ENCODE measurements around the gene BRD4.

The BRD4 gene

DNA sequence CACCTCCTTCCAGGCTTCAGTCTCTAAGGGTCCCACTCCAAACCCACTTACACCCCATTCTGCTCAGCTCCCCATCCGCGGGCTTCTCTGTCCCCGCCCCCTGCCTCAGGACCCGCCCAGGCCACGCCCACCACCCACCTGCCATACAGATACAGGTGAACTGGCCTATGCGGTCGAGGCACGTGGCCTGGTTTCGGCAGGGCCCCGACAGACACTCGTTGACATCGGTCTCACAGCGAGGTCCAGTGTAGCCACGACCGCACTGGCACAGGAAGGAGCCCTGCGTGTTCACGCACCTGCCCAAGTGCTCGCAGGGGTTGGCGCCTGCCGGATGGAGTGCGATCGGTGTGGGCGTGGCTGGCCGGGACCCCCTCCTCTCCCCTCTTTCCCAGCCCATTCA lies 143.5 kb downstream of the BRD4 start:
- DNase-seq: no peak

DNA sequence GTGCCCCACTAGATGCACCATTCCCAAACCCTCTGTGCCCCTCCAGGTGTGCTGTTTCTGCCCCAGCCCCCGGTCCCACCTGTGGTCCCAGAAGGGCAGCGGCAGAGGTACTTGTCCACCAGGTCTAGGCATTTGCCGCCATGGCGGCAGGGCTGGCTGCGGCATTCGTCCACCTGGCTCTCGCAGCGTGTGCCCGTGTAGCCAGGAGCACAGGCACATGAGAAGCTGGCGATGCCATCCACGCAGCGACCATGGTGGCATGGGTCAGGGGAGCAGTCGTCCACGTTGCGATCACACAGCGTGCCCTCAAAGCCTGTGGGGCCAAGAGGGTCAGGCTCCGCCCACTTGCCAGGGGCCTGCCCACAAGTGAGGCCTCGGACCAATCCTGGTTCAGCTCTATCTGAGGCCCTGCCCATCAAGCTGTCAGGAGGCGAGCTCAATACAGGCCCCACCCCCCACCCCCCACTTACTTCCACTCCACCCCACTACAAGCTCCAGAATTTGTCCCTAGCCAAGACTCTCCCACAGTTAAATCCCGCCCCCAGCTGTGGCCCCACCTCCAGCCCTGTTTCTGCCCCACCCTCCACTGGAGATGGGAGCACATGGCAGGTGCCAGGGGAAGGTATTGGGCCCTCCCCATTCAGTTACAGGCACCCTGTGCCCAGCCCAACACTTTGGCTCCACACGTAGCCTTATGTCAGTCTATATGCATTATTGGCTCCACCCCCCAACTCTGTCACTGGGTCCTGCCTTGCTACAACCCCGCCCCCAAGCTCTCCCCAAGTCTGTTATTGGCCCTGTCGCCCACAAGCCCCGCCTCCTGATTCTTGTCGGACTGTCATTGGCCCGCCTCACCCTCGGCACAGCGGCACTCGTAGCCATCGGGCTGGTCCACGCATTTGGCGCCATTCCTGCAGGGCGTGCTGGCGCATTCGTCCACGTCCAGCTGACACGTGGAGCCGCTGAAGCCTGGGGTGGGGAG lies 145.0 kb downstream of the BRD4 start:
- DNase-seq: no peak

All from activated gamma-delta T cell (primary cell).